WTC11 (cell line): ENCODE results near the gene SLC49A3.

Source experiments
- CTCF ChIP-seq: fragments of 200-600 bp; IDR thresholded peaks from 2 replicates; pipeline ENCODE4 v1.8.0; 2022; ENCODE audit warnings: antibody characterized with exemption
- E2F1 ChIP-seq: sonication (generic); formaldehyde crosslinking; IDR thresholded peaks from 2 replicates; pipeline ENCODE4 v1.8.0; 2022; ENCODE audit warnings: mild to moderate bottlenecking, missing genetic modification reagents
- FOXP1 ChIP-seq: sonication (generic); formaldehyde crosslinking; IDR thresholded peaks from 2 replicates; pipeline ENCODE4 v1.8.0; 2022; ENCODE audit warnings: missing genetic modification reagents, mild to moderate bottlenecking, moderate library complexity, borderline replicate concordance
- FOXP4 ChIP-seq: sonication (generic); formaldehyde crosslinking; IDR thresholded peaks from 2 replicates; pipeline ENCODE4 v1.8.0; 2022; ENCODE audit warnings: mild to moderate bottlenecking, missing genetic modification reagents
- JUN ChIP-seq: sonication (generic); formaldehyde crosslinking; IDR thresholded peaks from 2 replicates; pipeline ENCODE4 v1.8.0; 2023; ENCODE audit warnings: mild to moderate bottlenecking, missing genetic modification reagents
- NR1H2 ChIP-seq: sonication (generic); formaldehyde crosslinking; IDR thresholded peaks from 2 replicates; pipeline ENCODE4 v1.9.0; 2021; ENCODE audit warnings: mild to moderate bottlenecking, moderate library complexity, missing genetic modification reagents
- PREB ChIP-seq: sonication (generic); formaldehyde crosslinking; IDR thresholded peaks from 2 replicates; pipeline ENCODE4 v1.8.1; 2022; ENCODE audit warnings: mild to moderate bottlenecking, missing genetic modification reagents, moderate library complexity, borderline replicate concordance
- PRRX2 ChIP-seq: fragments of 250-450 bp; sonication (Bioruptor Pico); IDR thresholded peaks from 2 replicates; pipeline ENCODE4 v1.8.0; 2021; ENCODE audit warnings: mild to moderate bottlenecking
- SMAD3 ChIP-seq: sonication (generic); formaldehyde crosslinking; IDR thresholded peaks from 2 replicates; pipeline ENCODE4 v1.8.0; 2022; ENCODE audit warnings: missing genetic modification reagents, mild to moderate bottlenecking, borderline replicate concordance
- TF ChIP-seq, protein P1 (sequence below): sonication (generic); formaldehyde crosslinking; IDR thresholded peaks from 2 replicates; pipeline ENCODE4 v1.8.0; 2022; ENCODE audit warnings: mild to moderate bottlenecking, missing genetic modification reagents
- TF ChIP-seq, protein P2 (sequence below): fragments of 250-450 bp; sonication (Bioruptor Pico); IDR thresholded peaks from 2 replicates; pipeline ENCODE4 v2.1.2; 2022; ENCODE audit warnings: mild to moderate bottlenecking, moderate library complexity
- TF ChIP-seq, protein P3 (sequence below): sonication (generic); formaldehyde crosslinking; conservative IDR thresholded peaks from 2 replicates; pipeline ENCODE4 v1.8.1; 2022; ENCODE audit warnings: mild to moderate bottlenecking, missing genetic modification reagents

- TF ChIP-seq CTCF (no peak), PREB (CRISPR knock-in tag) (no peak), E2F1 (no peak), SMAD3 (no peak), PRRX2 (CRISPR knock-in tag) (no peak), FOXP4 (CRISPR knock-in tag) (no peak), NR1H2 (CRISPR knock-in tag) (no peak), FOXP1 (no peak), JUN (no peak)
- TF ChIP-seq, protein P1, sequence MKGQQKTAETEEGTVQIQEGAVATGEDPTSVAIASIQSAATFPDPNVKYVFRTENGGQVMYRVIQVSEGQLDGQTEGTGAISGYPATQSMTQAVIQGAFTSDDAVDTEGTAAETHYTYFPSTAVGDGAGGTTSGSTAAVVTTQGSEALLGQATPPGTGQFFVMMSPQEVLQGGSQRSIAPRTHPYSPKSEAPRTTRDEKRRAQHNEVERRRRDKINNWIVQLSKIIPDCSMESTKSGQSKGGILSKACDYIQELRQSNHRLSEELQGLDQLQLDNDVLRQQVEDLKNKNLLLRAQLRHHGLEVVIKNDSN (CRISPR knock-in tag): no peak
- TF ChIP-seq, protein P2, sequence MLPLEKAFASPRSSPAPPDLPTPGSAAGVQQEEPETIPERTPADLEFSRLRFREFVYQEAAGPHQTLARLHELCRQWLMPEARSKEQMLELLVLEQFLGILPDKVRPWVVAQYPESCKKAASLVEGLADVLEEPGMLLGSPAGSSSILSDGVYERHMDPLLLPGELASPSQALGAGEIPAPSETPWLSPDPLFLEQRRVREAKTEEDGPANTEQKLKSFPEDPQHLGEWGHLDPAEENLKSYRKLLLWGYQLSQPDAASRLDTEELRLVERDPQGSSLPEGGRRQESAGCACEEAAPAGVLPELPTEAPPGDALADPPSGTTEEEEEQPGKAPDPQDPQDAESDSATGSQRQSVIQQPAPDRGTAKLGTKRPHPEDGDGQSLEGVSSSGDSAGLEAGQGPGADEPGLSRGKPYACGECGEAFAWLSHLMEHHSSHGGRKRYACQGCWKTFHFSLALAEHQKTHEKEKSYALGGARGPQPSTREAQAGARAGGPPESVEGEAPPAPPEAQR (CRISPR knock-in tag): no peak
- TF ChIP-seq, protein P3, sequence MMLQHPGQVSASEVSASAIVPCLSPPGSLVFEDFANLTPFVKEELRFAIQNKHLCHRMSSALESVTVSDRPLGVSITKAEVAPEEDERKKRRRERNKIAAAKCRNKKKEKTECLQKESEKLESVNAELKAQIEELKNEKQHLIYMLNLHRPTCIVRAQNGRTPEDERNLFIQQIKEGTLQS (CRISPR knock-in tag): no peak
Observed at GRCh38 chr4:685679-686412, 3.1 kb downstream of the SLC49A3 start.
